ENCODE measurements around the gene DAGLB. TPM values are rescaled to one million over a fixed set of nuclear protein-coding genes. Genes with fewer than 3 reads are reported as not detected.

The DAGLB gene
- total and polyA plus RNA-seq, 10 of the 15 experiments (the other 5 are each of a cell fraction or from before 2014, with no cell fraction given), result 1.2 to 13.3 (median 10.1) TPM

DNA sequence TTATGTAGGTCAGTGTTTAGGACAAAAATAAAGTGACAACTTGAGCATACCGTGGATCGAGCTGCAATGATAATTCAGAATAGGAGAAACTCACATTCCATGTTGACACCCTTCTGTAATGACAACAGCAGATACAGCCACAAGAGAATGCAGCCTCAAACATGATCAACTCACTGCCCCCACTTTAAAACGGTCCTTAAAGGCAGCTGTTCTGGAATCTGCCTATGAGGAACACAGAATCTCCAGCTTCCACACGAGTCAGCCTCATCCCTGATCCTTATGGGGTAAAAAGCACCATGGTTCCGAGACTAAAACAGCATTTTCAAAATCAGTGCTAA, 32.5 kb upstream of the DAGLB start:
- RAD21 ChIA-PET (ENCODE audit: unreplicated experiment), result interaction anchor here (1.1 kb wide), 1 partner anchor 34 kb away, joined by 3 read pairs; no protein-coding TSS in a partner anchor
- peaks cover 28% of the 10 kb centered on the region for H3K4me1 ChIP-seq (ENCODE audit: control insufficient read depth, insufficient read depth, low read length)
- peaks cover 82% of the 10 kb centered on the region for H3K79me2 ChIP-seq (ENCODE audit: control insufficient read depth, insufficient read depth, low read length)
- POLR2A ChIA-PET, result interaction anchor here (1.2 kb wide), 1 partner anchor 33 kb away, joined by 5 read pairs; the partner anchor contains the start of gene DAGLB
- H2AFZ ChIP-seq (ENCODE audit: control insufficient read depth, low read depth, low read length), result no peak overlapping the region
- H4K20me1 ChIP-seq (ENCODE audit: control insufficient read depth, insufficient read depth), result peaks cover 6% of the 10 kb centered on the region; the same call in 1 of the 2 replicates
- SMC1A ChIA-PET (ENCODE audit: uncharacterized antibody, unreplicated experiment), result interaction anchor here (1.5 kb wide), 1 partner anchor 32 kb away, joined by 5 read pairs; the partner anchor contains the start of gene DAGLB
- no peak for ATAC-seq
- H3K27me3 ChIP-seq (replicated peaks in 1 of 2; ENCODE audit: control insufficient read depth in 2 of 2, insufficient read depth in 2 of 2, low read length in 1 of 2), result no peaks in the 10 kb centered on the region
- no peak overlapping the region; the same call in 1 of the 2 replicates for H3K27ac ChIP-seq (ENCODE audit: control insufficient read depth, insufficient read depth)
- whole genome bisulfite sequencing (ENCODE audit: insufficient coverage, insufficient replicate concordance, low lambda C conversion rate, missing lambda C conversion rate), result 10% methylated on average over 5 of the region's 5 CpGs
- H3K9me3 ChIP-seq (replicated peaks; ENCODE audit: control insufficient read depth, insufficient read depth, low read length), result no peaks in the 10 kb centered on the region
- no TSS peak for BruUV-seq (replicated peaks)
- TF ChIP-seq FOS (IDR thresholded peaks at IDR 0.05; ENCODE audit: borderline replicate concordance, extremely low read depth, insufficient read length), result no peak
- TF ChIP-seq, protein P1, sequence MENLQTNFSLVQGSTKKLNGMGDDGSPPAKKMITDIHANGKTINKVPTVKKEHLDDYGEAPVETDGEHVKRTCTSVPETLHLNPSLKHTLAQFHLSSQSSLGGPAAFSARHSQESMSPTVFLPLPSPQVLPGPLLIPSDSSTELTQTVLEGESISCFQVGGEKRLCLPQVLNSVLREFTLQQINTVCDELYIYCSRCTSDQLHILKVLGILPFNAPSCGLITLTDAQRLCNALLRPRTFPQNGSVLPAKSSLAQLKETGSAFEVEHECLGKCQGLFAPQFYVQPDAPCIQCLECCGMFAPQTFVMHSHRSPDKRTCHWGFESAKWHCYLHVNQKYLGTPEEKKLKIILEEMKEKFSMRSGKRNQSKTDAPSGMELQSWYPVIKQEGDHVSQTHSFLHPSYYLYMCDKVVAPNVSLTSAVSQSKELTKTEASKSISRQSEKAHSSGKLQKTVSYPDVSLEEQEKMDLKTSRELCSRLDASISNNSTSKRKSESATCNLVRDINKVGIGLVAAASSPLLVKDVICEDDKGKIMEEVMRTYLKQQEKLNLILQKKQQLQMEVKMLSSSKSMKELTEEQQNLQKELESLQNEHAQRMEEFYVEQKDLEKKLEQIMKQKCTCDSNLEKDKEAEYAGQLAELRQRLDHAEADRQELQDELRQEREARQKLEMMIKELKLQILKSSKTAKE (IDR thresholded peaks at IDR 0.05; ENCODE audit: low read depth, poor library complexity, severe bottlenecking), result no peak
- no peak for TF ChIP-seq BHLHE40 (IDR thresholded peaks at IDR 0.05; ENCODE audit: borderline replicate concordance in 1 of 2, low read depth in 2 of 2, low read length in 1 of 2)
- TF ChIP-seq SREBF1 (IDR thresholded peaks at IDR 0.05; ENCODE audit: low read length), result no peak
- TF ChIP-seq, protein P2, sequence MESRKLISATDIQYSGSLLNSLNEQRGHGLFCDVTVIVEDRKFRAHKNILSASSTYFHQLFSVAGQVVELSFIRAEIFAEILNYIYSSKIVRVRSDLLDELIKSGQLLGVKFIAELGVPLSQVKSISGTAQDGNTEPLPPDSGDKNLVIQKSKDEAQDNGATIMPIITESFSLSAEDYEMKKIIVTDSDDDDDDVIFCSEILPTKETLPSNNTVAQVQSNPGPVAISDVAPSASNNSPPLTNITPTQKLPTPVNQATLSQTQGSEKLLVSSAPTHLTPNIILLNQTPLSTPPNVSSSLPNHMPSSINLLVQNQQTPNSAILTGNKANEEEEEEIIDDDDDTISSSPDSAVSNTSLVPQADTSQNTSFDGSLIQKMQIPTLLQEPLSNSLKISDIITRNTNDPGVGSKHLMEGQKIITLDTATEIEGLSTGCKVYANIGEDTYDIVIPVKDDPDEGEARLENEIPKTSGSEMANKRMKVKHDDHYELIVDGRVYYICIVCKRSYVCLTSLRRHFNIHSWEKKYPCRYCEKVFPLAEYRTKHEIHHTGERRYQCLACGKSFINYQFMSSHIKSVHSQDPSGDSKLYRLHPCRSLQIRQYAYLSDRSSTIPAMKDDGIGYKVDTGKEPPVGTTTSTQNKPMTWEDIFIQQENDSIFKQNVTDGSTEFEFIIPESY (IDR thresholded peaks at IDR 0.05), result no peak
- no peak for TF ChIP-seq SMAD1 (IDR thresholded peaks at IDR 0.05; ENCODE audit: low read depth, partially characterized antibody)
- no peak for TF ChIP-seq SRF (IDR thresholded peaks at IDR 0.05; ENCODE audit: low read depth in 2 of 2, low read length in 2 of 2)
- TF ChIP-seq, protein P3, sequence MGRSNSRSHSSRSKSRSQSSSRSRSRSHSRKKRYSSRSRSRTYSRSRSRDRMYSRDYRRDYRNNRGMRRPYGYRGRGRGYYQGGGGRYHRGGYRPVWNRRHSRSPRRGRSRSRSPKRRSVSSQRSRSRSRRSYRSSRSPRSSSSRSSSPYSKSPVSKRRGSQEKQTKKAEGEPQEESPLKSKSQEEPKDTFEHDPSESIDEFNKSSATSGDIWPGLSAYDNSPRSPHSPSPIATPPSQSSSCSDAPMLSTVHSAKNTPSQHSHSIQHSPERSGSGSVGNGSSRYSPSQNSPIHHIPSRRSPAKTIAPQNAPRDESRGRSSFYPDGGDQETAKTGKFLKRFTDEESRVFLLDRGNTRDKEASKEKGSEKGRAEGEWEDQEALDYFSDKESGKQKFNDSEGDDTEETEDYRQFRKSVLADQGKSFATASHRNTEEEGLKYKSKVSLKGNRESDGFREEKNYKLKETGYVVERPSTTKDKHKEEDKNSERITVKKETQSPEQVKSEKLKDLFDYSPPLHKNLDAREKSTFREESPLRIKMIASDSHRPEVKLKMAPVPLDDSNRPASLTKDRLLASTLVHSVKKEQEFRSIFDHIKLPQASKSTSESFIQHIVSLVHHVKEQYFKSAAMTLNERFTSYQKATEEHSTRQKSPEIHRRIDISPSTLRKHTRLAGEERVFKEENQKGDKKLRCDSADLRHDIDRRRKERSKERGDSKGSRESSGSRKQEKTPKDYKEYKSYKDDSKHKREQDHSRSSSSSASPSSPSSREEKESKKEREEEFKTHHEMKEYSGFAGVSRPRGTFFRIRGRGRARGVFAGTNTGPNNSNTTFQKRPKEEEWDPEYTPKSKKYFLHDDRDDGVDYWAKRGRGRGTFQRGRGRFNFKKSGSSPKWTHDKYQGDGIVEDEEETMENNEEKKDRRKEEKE (IDR thresholded peaks at IDR 0.05), result no peak
- TF ChIP-seq, protein P4, sequence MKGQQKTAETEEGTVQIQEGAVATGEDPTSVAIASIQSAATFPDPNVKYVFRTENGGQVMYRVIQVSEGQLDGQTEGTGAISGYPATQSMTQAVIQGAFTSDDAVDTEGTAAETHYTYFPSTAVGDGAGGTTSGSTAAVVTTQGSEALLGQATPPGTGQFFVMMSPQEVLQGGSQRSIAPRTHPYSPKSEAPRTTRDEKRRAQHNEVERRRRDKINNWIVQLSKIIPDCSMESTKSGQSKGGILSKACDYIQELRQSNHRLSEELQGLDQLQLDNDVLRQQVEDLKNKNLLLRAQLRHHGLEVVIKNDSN (IDR thresholded peaks at IDR 0.05; ENCODE audit: borderline replicate concordance, extremely low read length, insufficient read depth, low read depth, low read length), result no peak
- no peak for TF ChIP-seq MEF2A (IDR thresholded peaks at IDR 0.05; ENCODE audit: insufficient read depth, low read depth, low read length)
- peaks cover 0 to 17% of the 10 kb centered on the region in 2 experiments; a peak in 2 of 4 replicates for H3K36me3 ChIP-seq (ENCODE audit: control insufficient read depth in 2 of 2, insufficient read depth in 2 of 2, low read length in 1 of 2)
- in situ Hi-C loops (cut with MboI), result no loop called here
- intact Hi-C loops (cut with micrococcal nuclease; ENCODE audit: unreplicated experiment), result no loop called here
- no peak for DNase-seq (ENCODE audit: low read depth, low spot score)
- CTCF ChIA-PET, result interaction anchor here (0.9 to 1.6 kb wide), 2 partner anchors 36 to 44 kb away, joined by 3 to 8 read pairs; no protein-coding TSS in a partner anchor
- peak overlapping the region; percentile 59 for H3K4me2 ChIP-seq (ENCODE audit: control insufficient read depth, insufficient read depth)
- no peak overlapping the region; the same call in 1 of the 2 replicates for H3K9ac ChIP-seq (ENCODE audit: control insufficient read depth, insufficient read depth, low read length)
- FAIRE-seq, result no peak
- peak overlapping the region; percentile 9 for H3K4me3 ChIP-seq
